ENCODE results near the gene SIRT5.

Gene SIRT5

DNA sequence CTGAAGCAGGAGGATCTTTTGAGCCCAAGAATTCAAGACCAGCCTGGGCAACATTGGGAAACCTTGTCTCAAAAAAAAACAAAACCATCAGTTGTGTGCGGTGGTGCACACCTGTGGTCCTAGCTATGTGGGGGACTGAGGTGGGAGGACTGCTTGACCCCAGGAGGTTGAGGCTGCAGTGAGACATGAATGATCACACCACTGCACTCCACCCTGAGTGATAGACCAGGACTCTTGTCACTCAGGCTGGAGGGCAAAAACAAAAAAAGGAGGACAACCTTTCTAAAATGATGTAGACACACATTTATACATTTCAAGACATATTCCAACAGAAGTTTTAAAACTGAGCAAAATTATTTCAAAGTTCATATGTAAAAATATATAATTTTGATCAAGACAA is 85.9 kb downstream of the SIRT5 start:
- H3K4me3 ChIP-seq (ENCODE audit: low read length) = no peak overlapping the region
- TF ChIP-seq, protein P1, sequence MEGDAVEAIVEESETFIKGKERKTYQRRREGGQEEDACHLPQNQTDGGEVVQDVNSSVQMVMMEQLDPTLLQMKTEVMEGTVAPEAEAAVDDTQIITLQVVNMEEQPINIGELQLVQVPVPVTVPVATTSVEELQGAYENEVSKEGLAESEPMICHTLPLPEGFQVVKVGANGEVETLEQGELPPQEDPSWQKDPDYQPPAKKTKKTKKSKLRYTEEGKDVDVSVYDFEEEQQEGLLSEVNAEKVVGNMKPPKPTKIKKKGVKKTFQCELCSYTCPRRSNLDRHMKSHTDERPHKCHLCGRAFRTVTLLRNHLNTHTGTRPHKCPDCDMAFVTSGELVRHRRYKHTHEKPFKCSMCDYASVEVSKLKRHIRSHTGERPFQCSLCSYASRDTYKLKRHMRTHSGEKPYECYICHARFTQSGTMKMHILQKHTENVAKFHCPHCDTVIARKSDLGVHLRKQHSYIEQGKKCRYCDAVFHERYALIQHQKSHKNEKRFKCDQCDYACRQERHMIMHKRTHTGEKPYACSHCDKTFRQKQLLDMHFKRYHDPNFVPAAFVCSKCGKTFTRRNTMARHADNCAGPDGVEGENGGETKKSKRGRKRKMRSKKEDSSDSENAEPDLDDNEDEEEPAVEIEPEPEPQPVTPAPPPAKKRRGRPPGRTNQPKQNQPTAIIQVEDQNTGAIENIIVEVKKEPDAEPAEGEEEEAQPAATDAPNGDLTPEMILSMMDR (IDR thresholded peaks at IDR 0.05; ENCODE audit: insufficient read depth, low read depth, low read length, missing control alignments) = no peak
- no peak for DNase-seq (ENCODE audit: low read depth)

DNA sequence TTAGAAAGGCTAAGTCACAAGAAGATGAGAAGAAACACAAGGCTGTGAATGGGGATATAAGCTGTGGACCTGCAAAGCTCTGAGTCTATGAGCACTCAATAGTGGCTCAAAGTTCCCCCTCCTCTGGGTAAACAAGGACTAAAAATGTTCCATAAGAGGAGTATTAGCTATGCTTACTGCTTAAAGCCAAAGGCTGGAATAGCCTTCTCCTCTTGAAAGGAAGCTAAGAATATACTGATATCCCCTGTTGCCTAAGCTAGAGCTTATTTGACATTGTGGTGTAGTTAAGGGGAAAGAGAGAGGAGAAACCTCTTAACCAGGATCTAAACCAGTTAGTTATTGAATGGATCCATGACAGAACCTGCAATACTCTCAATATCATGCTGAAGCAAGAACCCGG is 86.5 kb downstream of the SIRT5 start:
- no peak overlapping the region for H3K4me3 ChIP-seq (ENCODE audit: low read length)
- no peak for DNase-seq (ENCODE audit: low read depth)
- TF ChIP-seq, protein P1 (IDR thresholded peaks at IDR 0.05; ENCODE audit: insufficient read depth, low read depth, low read length, missing control alignments) = no peak

DNA sequence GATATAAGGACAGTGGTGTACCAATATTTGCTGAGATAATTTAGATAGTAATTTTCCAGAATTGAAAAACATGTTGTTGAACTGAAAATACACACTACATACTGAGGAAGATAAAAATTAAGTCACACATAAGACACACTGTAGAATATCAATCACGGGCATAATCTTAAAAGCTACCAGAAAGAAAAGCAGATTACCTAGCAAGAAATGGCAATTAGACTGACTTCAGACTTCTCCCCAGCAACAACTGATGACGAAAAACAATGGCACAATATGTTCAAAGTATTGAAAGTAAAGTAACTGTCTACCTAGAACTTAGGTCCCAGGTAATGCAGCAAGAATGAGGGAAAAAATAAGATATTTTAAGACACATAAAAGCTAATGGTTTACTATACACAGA is 87.2 kb downstream of the SIRT5 start:
- TF ChIP-seq, protein P1 (IDR thresholded peaks at IDR 0.05; ENCODE audit: insufficient read depth, low read depth, low read length, missing control alignments) = no peak
- H3K4me3 ChIP-seq (ENCODE audit: low read length) = no peak overlapping the region
- no peak for DNase-seq (ENCODE audit: low read depth)

DNA sequence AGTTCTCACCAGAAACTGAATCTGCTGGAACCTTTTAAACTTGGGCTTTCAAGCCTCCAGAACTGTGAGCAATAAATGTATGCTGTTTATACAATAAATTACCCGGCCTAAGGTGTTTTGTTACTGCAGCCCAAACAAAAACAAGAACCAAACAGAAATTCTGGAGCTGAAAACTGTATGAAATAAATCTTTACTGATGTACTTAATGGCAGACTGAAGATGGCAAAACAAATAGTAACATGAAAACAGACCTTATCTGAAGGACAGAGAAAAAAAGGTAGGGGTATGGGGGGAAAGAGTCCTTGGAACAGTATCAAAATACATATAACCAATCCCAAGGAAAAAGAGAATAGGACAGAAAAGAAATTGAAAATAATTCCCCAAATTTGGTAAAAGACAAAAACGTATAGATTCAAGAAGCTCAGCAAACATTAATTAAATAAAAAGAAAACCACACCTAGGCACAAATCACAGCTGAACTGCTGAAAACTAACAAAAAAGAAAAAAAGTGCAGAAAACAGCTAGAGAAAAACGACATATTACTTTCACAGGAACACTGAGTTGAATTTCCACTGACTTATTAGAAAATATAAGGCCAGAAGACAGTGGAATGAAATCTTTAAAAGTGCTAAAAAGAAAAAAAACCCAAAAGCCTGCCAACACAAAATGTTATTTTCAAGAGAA is 88.4 kb downstream of the SIRT5 start:
- TF ChIP-seq, protein P1 (IDR thresholded peaks at IDR 0.05; ENCODE audit: insufficient read depth, low read depth, low read length, missing control alignments) = no peak
- DNase-seq (ENCODE audit: low read depth) = no peak

DNA sequence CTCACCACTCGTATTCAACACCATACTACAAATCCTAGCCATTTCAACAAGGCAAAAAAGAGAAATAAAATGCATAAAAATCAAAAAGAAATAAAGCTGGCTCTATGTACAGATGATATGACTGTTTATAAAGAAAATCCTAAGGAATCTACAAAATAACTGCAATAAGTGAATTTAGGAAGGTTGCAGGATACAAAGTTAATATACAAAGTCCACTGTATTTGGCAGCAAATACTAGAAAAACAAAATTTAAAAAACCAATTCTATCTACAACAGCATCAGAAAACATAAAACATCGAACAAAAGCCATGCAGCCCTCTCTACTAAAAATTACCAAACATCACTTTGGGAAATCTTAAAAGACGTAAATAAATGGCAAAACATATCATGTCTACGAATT is 89.6 kb downstream of the SIRT5 start:
- H3K4me3 ChIP-seq (ENCODE audit: low read length) = no peak overlapping the region
- DNase-seq (ENCODE audit: low read depth) = no peak
- TF ChIP-seq, protein P1 (IDR thresholded peaks at IDR 0.05; ENCODE audit: insufficient read depth, low read depth, low read length, missing control alignments) = no peak

More for the DNA sequence above, 88.4 kb downstream of the SIRT5 start:
- H3K4me3 ChIP-seq (ENCODE audit: low read length) = no peak overlapping the region

Measured in epithelial cell of esophagus (primary cell).